ENCODE measurements around the gene TMCC1.
"Not testable (repeated sequence)": the region's sequence is repeated elsewhere in the genome, so short reads cannot be mapped to it uniquely, and the experiment has no call there.

TMCC1 gene

GRCh38 chr3:129768728-129769127 is 124.8 kb downstream of the TMCC1 start:
- DNase-seq: no peak

GRCh38 chr3:129766135-129766534 is 127.4 kb downstream of the TMCC1 start:
- DNase-seq: no peak

GRCh38 chr3:129764090-129764489 is 129.4 kb downstream of the TMCC1 start:
- DNase-seq: no peak

- no peak for DNase-seq
Measured at GRCh38 chr3:129758785-129759320, 134.7 kb downstream of the TMCC1 start.

- DNase-seq: no peak
Measured at GRCh38 chr3:129758306-129758705, 135.2 kb downstream of the TMCC1 start.

- no peak for DNase-seq
Measured at GRCh38 chr3:129756871-129757270, 136.6 kb downstream of the TMCC1 start.

GRCh38 chr3:129751105-129751504 is 142.4 kb downstream of the TMCC1 start:
- not testable (repeated sequence) for DNase-seq

GRCh38 chr3:129749692-129750091 is 143.8 kb downstream of the TMCC1 start:
- DNase-seq: no peak

GRCh38 chr3:129747992-129748391 is 145.5 kb downstream of the TMCC1 start:
- no peak for DNase-seq

- DNase-seq: no peak
Measured at GRCh38 chr3:129747136-129747535, 146.4 kb downstream of the TMCC1 start.

GRCh38 chr3:129746629-129747028 is 146.9 kb downstream of the TMCC1 start:
- DNase-seq: no peak

- DNase-seq: no peak
Measured at GRCh38 chr3:129745253-129745652, 148.3 kb downstream of the TMCC1 start.

- no peak for DNase-seq
Measured at GRCh38 chr3:129741794-129742193, 151.7 kb downstream of the TMCC1 start.

- no peak for DNase-seq
Measured at GRCh38 chr3:129740090-129740489, 153.4 kb downstream of the TMCC1 start.

GRCh38 chr3:129739634-129740033 is 153.9 kb downstream of the TMCC1 start:
- DNase-seq: no peak

GRCh38 chr3:129738172-129738571 is 155.3 kb downstream of the TMCC1 start:
- DNase-seq: no peak

- no peak for DNase-seq
Measured at GRCh38 chr3:129736070-129736469, 157.4 kb downstream of the TMCC1 start.

GRCh38 chr3:129735638-129736037 is 157.9 kb downstream of the TMCC1 start:
- no peak for DNase-seq

GRCh38 chr3:129734449-129734848 is 159.1 kb downstream of the TMCC1 start:
- no peak for DNase-seq

GRCh38 chr3:129732200-129732876 is 161.2 kb downstream of the TMCC1 start:
- peak; percentile 17 for DNase-seq

GRCh38 chr3:129727707-129728106 is 165.8 kb downstream of the TMCC1 start:
- DNase-seq: no peak

- DNase-seq: peak; percentile 22
Measured at GRCh38 chr3:129723558-129724324, 169.8 kb downstream of the TMCC1 start.

GRCh38 chr3:129722527-129722926 is 171.0 kb downstream of the TMCC1 start:
- no peak for DNase-seq

GRCh38 chr3:129718201-129718600 is 175.3 kb downstream of the TMCC1 start:
- no peak for DNase-seq
